ENCODE results near the gene SLC6A1.

- TF ChIP-seq CTCF (IDR thresholded peaks at IDR 0.05) = no peak
- TF ChIP-seq POLR2A (IDR thresholded peaks at IDR 0.05) = no peak
- TF ChIP-seq EP300 (IDR thresholded peaks at IDR 0.05) = no peak
These were observed 7.4 kb upstream of the SLC6A1 start for GRCh38 chr3:10985181-10985580.
